Measurements from ENCODE around the gene TADA3. TPM values are rescaled to one million over a fixed set of nuclear protein-coding genes. Genes with fewer than 3 reads are reported as not detected.
A peak's percentile ranks its signal among the peaks of the same experiment; 100 is the strongest.

TADA3 gene
- total and polyA plus RNA-seq, 9 of the 15 experiments (the other 6 are each of a cell fraction or from before 2014, with no cell fraction given) = 4.1 to 110 (median 74.8) TPM

GRCh38 chr3:9791127-9791526 lies 1.1 kb downstream of the TADA3 start:
- peak overlapping the region; percentile 100 for H3K4me2 ChIP-seq (ENCODE audit: insufficient read depth, low read length)
- peak overlapping the region; percentile 99; the same call in 1 of the 2 replicates for H3K4me3 ChIP-seq
- peaks cover 3% of the 10 kb centered on the region for H3K9me1 ChIP-seq (ENCODE audit: control insufficient read depth, insufficient read depth, low read length)
- no peak overlapping the region for H2AFZ ChIP-seq (ENCODE audit: low read depth, low read length)
- H3K9ac ChIP-seq (ENCODE audit: insufficient read depth in 1 of 2, low read depth in 2 of 2, low read length in 2 of 2) = peak overlapping the region; percentile 94 to 100
- WGBS (ENCODE audit: insufficient coverage, low coverage, missing lambda C conversion rate) = 89% methylated on average over 11 of the region's 11 CpGs
- ChIA-PET POLR2A (interaction anchor here (0.6 to 2.9 kb wide), 10 partner anchors 9 to 497 kb away, joined by 3 to 49 read pairs (median 4); partner anchors contain the start of gene OGG1), CTCF (ENCODE audit: low intra/inter-chr PET ratio) (no interaction called here)
- no peak for FAIRE-seq
- H3K4me1 ChIP-seq (replicated peaks in 1 of 2; ENCODE audit: control insufficient read depth in 2 of 2, insufficient read depth in 2 of 2, low read length in 2 of 2) = peaks cover 26 to 30% of the 10 kb centered on the region in 2 experiments
- no peak for ATAC-seq
- in situ Hi-C loops (cut with MboI) (no loop called here), intact Hi-C loops (cut with micrococcal nuclease) (loop anchor here (5.0 to 10.0 kb wide), 2 partner anchors 74 to 286 kb away; no protein-coding TSS in a partner anchor)
- H3K36me3 ChIP-seq (ENCODE audit: control insufficient read depth, insufficient read depth, low read length) = peaks cover 73% of the 10 kb centered on the region
- no peaks in the 10 kb centered on the region for H3K27me3 ChIP-seq (ENCODE audit: control insufficient read depth in 2 of 2, insufficient read depth in 2 of 2, low read length in 2 of 2)
- no peaks in the 10 kb centered on the region for H3K9me3 ChIP-seq (replicated peaks; ENCODE audit: control insufficient read depth, insufficient read depth, low read depth, low read length)
- peaks cover 3% of the 10 kb centered on the region; the same call in 1 of the 2 replicates for H4K20me1 ChIP-seq (replicated peaks; ENCODE audit: control insufficient read depth, insufficient read depth, low read length)
- peak overlapping the region; percentile 100 for H3K27ac ChIP-seq (ENCODE audit: extremely low read depth, low read depth, low read length)
- DNase-seq (ENCODE audit: extremely low read depth in 1 of 4, low spot score in 3 of 4) = no peak
- TF ChIP-seq HNRNPL (IDR thresholded peaks at IDR 0.05; ENCODE audit: low read depth, low read length) (no peak), RBFOX2 (IDR thresholded peaks at IDR 0.05; ENCODE audit: low read depth, low read length) (peak; percentile 55), FOXK1 (CRISPR knock-in tag; IDR thresholded peaks at IDR 0.05; ENCODE audit: borderline replicate concordance) (0 out of 2 replicates have a peak, but pooled peaks have one; percentile 55), POLR2G (IDR thresholded peaks at IDR 0.05; ENCODE audit: low read depth, low read length) (peak; percentile 65)
- no TSS peak for BruUV-seq (replicated peaks)
- peaks cover 55% of the 10 kb centered on the region for H3K79me2 ChIP-seq (ENCODE audit: control insufficient read depth, insufficient read depth, low read length)

GRCh38 chr3:9787714-9788113 lies 4.6 kb downstream of the TADA3 start:
- peaks cover 64% of the 10 kb centered on the region for H3K36me3 ChIP-seq (ENCODE audit: control insufficient read depth, insufficient read depth, low read length)
- H4K20me1 ChIP-seq (replicated peaks; ENCODE audit: control insufficient read depth, insufficient read depth, low read length) = no peaks in the 10 kb centered on the region
- BruUV-seq (replicated peaks) = no TSS peak
- no peaks in the 10 kb centered on the region for H3K9me1 ChIP-seq (ENCODE audit: control insufficient read depth, insufficient read depth, low read length)
- 62% methylated on average over 6 of the region's 6 CpGs for WGBS (ENCODE audit: insufficient coverage, low coverage, missing lambda C conversion rate)
- H3K4me3 ChIP-seq = no peak overlapping the region
- in situ Hi-C loops (cut with MboI) (no loop called here), intact Hi-C loops (cut with micrococcal nuclease) (no loop called here)
- peak overlapping the region in 1 of 2 experiments; percentile 59; a peak in 1 of 4 replicates for H3K9ac ChIP-seq (ENCODE audit: insufficient read depth in 1 of 2, low read depth in 2 of 2, low read length in 2 of 2)
- ChIA-PET CTCF (ENCODE audit: low intra/inter-chr PET ratio) (no interaction called here), POLR2A (no interaction called here)
- ATAC-seq (no peak), FAIRE-seq (no peak), DNase-seq (ENCODE audit: extremely low read depth in 1 of 4, low spot score in 3 of 4) (peak in 1 of 4 experiments; percentile 50)
- H3K79me2 ChIP-seq (ENCODE audit: control insufficient read depth, insufficient read depth, low read length) = peaks cover 22% of the 10 kb centered on the region
- TF ChIP-seq ZNF584 (CRISPR knock-in tag; IDR thresholded peaks at IDR 0.05; ENCODE audit: low read depth) (no peak), DPF2 (IDR thresholded peaks at IDR 0.05) (0 out of 2 replicates have a peak, but pooled peaks have one; percentile 36), SOX6 (IDR thresholded peaks at IDR 0.05) (no peak), YY1 (IDR thresholded peaks at IDR 0.05; ENCODE audit: borderline replicate concordance in 1 of 3, control insufficient read depth in 1 of 3, extremely low read depth in 1 of 3, insufficient read depth in 3 of 3, insufficient read length in 1 of 3, insufficient replicate concordance in 2 of 3, low read depth in 1 of 3, low read length in 2 of 3) (no peak), POLR2G (IDR thresholded peaks at IDR 0.05; ENCODE audit: low read depth, low read length) (0 out of 2 replicates have a peak, but pooled peaks have one; percentile 12), NFIC (IDR thresholded peaks at IDR 0.05) (peak; percentile 77), LEF1 (IDR thresholded peaks at IDR 0.05) (peak; percentile 44; the same call in 1 of the 2 replicates), ELF4 (CRISPR knock-in tag; IDR thresholded peaks at IDR 0.05) (0 out of 2 replicates have a peak, but pooled peaks have one; percentile 47)
- no peaks in the 10 kb centered on the region for H3K27me3 ChIP-seq (ENCODE audit: control insufficient read depth in 2 of 2, insufficient read depth in 2 of 2, low read length in 2 of 2)
- peak overlapping the region; percentile 21; the same call in 2 of the 3 replicates for H3K27ac ChIP-seq (ENCODE audit: extremely low read depth, low read depth, low read length)
- H3K4me2 ChIP-seq (ENCODE audit: insufficient read depth, low read length) = no peak overlapping the region
- peaks cover 41 to 42% of the 10 kb centered on the region in 2 experiments for H3K4me1 ChIP-seq (replicated peaks in 1 of 2; ENCODE audit: control insufficient read depth in 2 of 2, insufficient read depth in 2 of 2, low read length in 2 of 2)
- no peak overlapping the region for H2AFZ ChIP-seq (ENCODE audit: low read depth, low read length)
- no peaks in the 10 kb centered on the region for H3K9me3 ChIP-seq (replicated peaks; ENCODE audit: control insufficient read depth, insufficient read depth, low read depth, low read length)

All from K562 (cell line).